GM12873 (cell line): ENCODE data around the gene CDH16.

Experiments
- CTCF ChIP-seq: IDR thresholded peaks from 2 replicates; pipeline ENCODE4 v1.5.1; 2012; ENCODE audit warnings: low read depth, mild to moderate bottlenecking, moderate library complexity, low read length, control low read depth; ENCODE audit not compliant: insufficient read depth; ENCODE audit errors: missing control alignments

Gene CDH16

GRCh38 chr16:66917741-66918140 lies 944 bp downstream of the CDH16 start:
- TF ChIP-seq CTCF: no peak

GRCh38 chr16:66916518-66916917 lies 2.2 kb downstream of the CDH16 start:
- TF ChIP-seq CTCF: no peak

- no peak for TF ChIP-seq CTCF
Observed at GRCh38 chr16:66915041-66915440, 3.6 kb downstream of the CDH16 start.

- no peak for TF ChIP-seq CTCF
Observed at GRCh38 chr16:66914541-66914940, 4.1 kb downstream of the CDH16 start.

- no peak for TF ChIP-seq CTCF
Observed at GRCh38 chr16:66913711-66914110, 5.0 kb downstream of the CDH16 start.

GRCh38 chr16:66913081-66913480 lies 5.6 kb downstream of the CDH16 start:
- no peak for TF ChIP-seq CTCF

- TF ChIP-seq CTCF: no peak
Observed at GRCh38 chr16:66911801-66912200, 6.9 kb downstream of the CDH16 start.
